D721Med (cell line): ENCODE data around the gene GMPPA.

Source experiments
- DNase-seq: peaks from one replicate; pipeline ENCODE4 v3.0.0; 2011; ENCODE audit warnings: low spot score; ENCODE audit not compliant: insufficient read length
- FAIRE-seq: peaks from 2 replicates; lab custom pipeline; 2011; peaks lifted over from hg19 to GRCh38; lab: Jason Lieb, UNC
- CTCF ChIP-seq: IDR thresholded peaks from 2 replicates; pipeline ENCODE4 v1.5.1; 2012; ENCODE audit warnings: mild to moderate bottlenecking, control low read depth; ENCODE audit not compliant: insufficient read depth; ENCODE audit errors: missing control alignments

Gene GMPPA

GRCh38 chr2:219543596-219544358 lies 45.1 kb downstream of the GMPPA start, which contains the start of the genes CHPF and TMEM198:
Gene CHPF, minus strand, starts transcription at chr2:219543809. Its CDS starts 271 bp downstream, at chr2:219543538.
Gene TMEM198, plus strand, starts transcription at chr2:219544028. Its CDS starts 700 bp downstream, at chr2:219544728.
- FAIRE-seq (no peak), DNase-seq (peak; percentile 99)
- no peak for TF ChIP-seq CTCF

GRCh38 chr2:219544567-219544966 lies 45.9 kb downstream of the GMPPA start:
- TF ChIP-seq CTCF, result no peak
- DNase-seq (no peak), FAIRE-seq (no peak)

GRCh38 chr2:219545295-219545942 lies 46.7 kb downstream of the GMPPA start:
- FAIRE-seq, result no peak
- DNase-seq, result no peak
- no peak for TF ChIP-seq CTCF

GRCh38 chr2:219545943-219546352 lies 47.3 kb downstream of the GMPPA start:
- TF ChIP-seq CTCF, result no peak
- FAIRE-seq, result no peak
- DNase-seq, result no peak

- TF ChIP-seq CTCF, result no peak
- no peak for FAIRE-seq
These were observed 48.9 kb downstream of the GMPPA start for GRCh38 chr2:219547621-219548020.

GRCh38 chr2:219548990-219549389 lies 50.3 kb downstream of the GMPPA start:
- FAIRE-seq (no peak), DNase-seq (no peak)
- TF ChIP-seq CTCF, result no peak

More at GRCh38 chr2:219547621-219548020, 48.9 kb downstream of the GMPPA start:
- DNase-seq, result no peak
